Left lung (tissue), 10 donors: ENCODE measurements around the gene ACTL7A. TPM values are rescaled to one million over a fixed set of nuclear protein-coding genes. Genes with fewer than 3 reads are reported as not detected.

Experiments
- ATAC-seq: fragments of 200-7000 bp; cut with Tn5 transposase; one replicate; pipeline ENCODE4 v1.9.1; 2020; ENCODE audit warnings: moderate library complexity
- DNase-seq, 4 donors: peaks; one replicate each; pipeline ENCODE4 v3.0.0-alpha.2; 2013 to 2020
- H3K27ac ChIP-seq, 2 donors: fragments of 200-600 bp; sonication (generic) in 1 of 2; one replicate each; pipeline versions ENCODE4 v1.5.0 to v1.8.0; 2020 to 2021
- H3K27me3 ChIP-seq, 2 donors: fragments of 200-600 bp; sonication (generic) in 1 of 2; one replicate each; pipeline versions ENCODE4 v1.5.0 to v1.8.0; 2020 to 2021
- H3K36me3 ChIP-seq, 2 donors: fragments of 200-600 bp; sonication (generic) in 1 of 2; one replicate each; pipeline versions ENCODE4 v1.5.0 to v1.8.0; 2020 to 2021
- H3K4me1 ChIP-seq, 2 donors: fragments of 200-600 bp; one replicate each; pipeline ENCODE4 v1.8.0; 2021
- H3K4me3 ChIP-seq, 2 donors: fragments of 200-600 bp; sonication (generic) in 1 of 2; one replicate each; pipeline versions ENCODE4 v1.5.0 to v1.8.0; 2020 to 2021; ENCODE audit warnings: mild to moderate bottlenecking in 1 of 2
- H3K9me3 ChIP-seq, 2 donors: fragments of 200-600 bp; sonication (generic) in 1 of 2; one replicate each; pipeline versions ENCODE4 v1.5.0 to v1.8.0; 2020 to 2021
- CTCF ChIP-seq, 2 donors: fragments of 200-600 bp; sonication (generic) in 1 of 2; IDR thresholded peaks; one replicate each; pipeline versions ENCODE4 v1.5.0 to v1.8.0; 2021; ENCODE audit warnings: antibody characterized with exemption in 2 of 2
- intact Hi-C, 2 donors: fragments of 100-400 bp; cut with DNase I; formaldehyde crosslinking; loops; one replicate each; pipeline versions ENCODE4 v1.11.2 to v1.14.2; 2022
- polyA plus RNA-seq, 6 donors: library from polyadenylated mRNA; unstranded; fragments of 120-200 nt; gene quantifications; one replicate each; pipeline ENCODE4 v1.2.1, GENCODE V29; 2013; ENCODE audit not compliant: insufficient read length in 6 of 6
- total RNA-seq, 2 donors: library from RNA; stranded (reverse); fragmentation: NEBNext Ultra II Directional; extraction: Animal tissue kit (Norgen Biotek cat#: 25700); gene quantifications; one replicate each; pipeline ENCODE4 v1.2.1, GENCODE V29; 2021
- donor health status: DM: no; HTN: yes; CAD: no.
- donor health status: DM: no; HTN: no; CAD: no.

The ACTL7A gene
- total and polyA plus RNA-seq, 8 donors, result not detected

- DNase-seq (no peak), ATAC-seq (no peak)
- Histone ChIP-seq H3K36me3 (peaks cover 0 to 95% of the 10 kb centered on the region in 2 donors), H3K9me3 (no peaks in the 10 kb centered on the region), H3K4me3 (no peak overlapping the region), H3K27ac (no peak overlapping the region), H3K4me1 (no peaks in the 10 kb centered on the region), H3K27me3 (no peaks in the 10 kb centered on the region)
- no peak for TF ChIP-seq CTCF (IDR thresholded peaks at IDR 0.05)
- intact Hi-C loops, result no loop called here
Observed at GRCh38 chr9:108904161-108904560, 42.1 kb downstream of the ACTL7A start.

- H3K36me3 ChIP-seq, result peaks cover 0 to 94% of the 10 kb centered on the region in 2 donors
- intact Hi-C loops, result no loop called here
- no peaks in the 10 kb centered on the region for H3K27me3 ChIP-seq
- no peaks in the 10 kb centered on the region for H3K4me1 ChIP-seq
- H3K27ac ChIP-seq, result no peak overlapping the region
- no peak overlapping the region for H3K4me3 ChIP-seq
- no peak for DNase-seq
- TF ChIP-seq CTCF (IDR thresholded peaks at IDR 0.05), result no peak
- no peak for ATAC-seq
- no peaks in the 10 kb centered on the region for H3K9me3 ChIP-seq
Observed at GRCh38 chr9:108905494-108905893, 43.4 kb downstream of the ACTL7A start.

- H3K9me3 ChIP-seq, result no peaks in the 10 kb centered on the region
- H3K36me3 ChIP-seq, result peaks cover 0 to 88% of the 10 kb centered on the region in 2 donors
- no peak overlapping the region for H3K4me3 ChIP-seq
- no peak for TF ChIP-seq CTCF (IDR thresholded peaks at IDR 0.05)
- H3K27ac ChIP-seq, result no peak overlapping the region
- H3K4me1 ChIP-seq, result no peaks in the 10 kb centered on the region
- ATAC-seq (no peak), DNase-seq (no peak)
- intact Hi-C loops, result no loop called here
- H3K27me3 ChIP-seq, result no peaks in the 10 kb centered on the region
Observed at GRCh38 chr9:108910402-108910801, 48.3 kb downstream of the ACTL7A start.

GRCh38 chr9:108910914-108911313 is 48.8 kb downstream of the ACTL7A start:
- Histone ChIP-seq H3K27ac (no peak overlapping the region), H3K4me1 (no peaks in the 10 kb centered on the region), H3K27me3 (no peaks in the 10 kb centered on the region), H3K9me3 (no peaks in the 10 kb centered on the region), H3K4me3 (no peak overlapping the region), H3K36me3 (peaks cover 0 to 88% of the 10 kb centered on the region in 2 donors)
- DNase-seq (no peak), ATAC-seq (no peak)
- intact Hi-C loops, result no loop called here
- TF ChIP-seq CTCF (IDR thresholded peaks at IDR 0.05), result no peak

- Histone ChIP-seq H3K27ac (no peak overlapping the region), H3K36me3 (peaks cover 0 to 88% of the 10 kb centered on the region in 2 donors), H3K27me3 (no peaks in the 10 kb centered on the region), H3K4me3 (no peak overlapping the region), H3K4me1 (no peaks in the 10 kb centered on the region), H3K9me3 (no peaks in the 10 kb centered on the region)
- no peak for TF ChIP-seq CTCF (IDR thresholded peaks at IDR 0.05)
- intact Hi-C loops, result no loop called here
- ATAC-seq (no peak), DNase-seq (no peak)
Observed at GRCh38 chr9:108911820-108912219, 49.8 kb downstream of the ACTL7A start.

Other genes with a start within 250 kb of the ACTL7A start
- gene ACTL7B, start 6.3 kb upstream of the ACTL7A start, total RNA-seq, result not detected
- gene ACTL7B, start 6.3 kb upstream of the ACTL7A start, polyA plus RNA-seq, result under 1 TPM in 1 of 6 donors, not detected in 5; 0.07 TPM
- 10 to 100 TPM; 22.9 to 25.1 TPM for gene ELP1, start 71.9 kb downstream of the ACTL7A start, total RNA-seq
- gene ELP1, start 71.9 kb downstream of the ACTL7A start, polyA plus RNA-seq, result 10 to 100 TPM; 42.4 to 50.6 (median 45.2) TPM
- 10 to 100 TPM; 13.1 to 17.1 TPM for gene ABITRAM, start 72.1 kb downstream of the ACTL7A start, total RNA-seq
- gene ABITRAM, start 72.1 kb downstream of the ACTL7A start, polyA plus RNA-seq, result 10 to 100 TPM; 28.1 to 32.0 (median 30.4) TPM
- gene CTNNAL1, start 151.2 kb downstream of the ACTL7A start, total RNA-seq, result 10 to 100 TPM; 47.7 to 48.0 TPM
- 100 to 1,000 TPM in 1 of 6 donors, 10 to 100 TPM in 5; 78.7 to 102 (median 92.7) TPM for gene CTNNAL1, start 151.2 kb downstream of the ACTL7A start, polyA plus RNA-seq